GM18909 (cell line): Measurements from ENCODE around the gene RPS6KA3.
"Not testable (repeated sequence)": the region's sequence is repeated elsewhere in the genome, so short reads cannot be mapped to it uniquely, and the experiment has no call there.

Experiments
- ATAC-seq: cut with Tn5 transposase; IDR thresholded peaks from one replicate; pipeline ENCODE4 v1.9.1; 2021; ENCODE audit warnings: mild to moderate bottlenecking; ENCODE audit not compliant: unreplicated experiment, poor library complexity

Gene RPS6KA3

GRCh38 chrX:20225488-20225833, 41.2 kb downstream of the RPS6KA3 start:
- no peak for ATAC-seq

GRCh38 chrX:20224814-20225487, 41.8 kb downstream of the RPS6KA3 start:
- ATAC-seq, result peak; percentile 90

- ATAC-seq, result no peak
Observed at GRCh38 chrX:20221902-20222301, 44.8 kb downstream of the RPS6KA3 start.

DNA sequence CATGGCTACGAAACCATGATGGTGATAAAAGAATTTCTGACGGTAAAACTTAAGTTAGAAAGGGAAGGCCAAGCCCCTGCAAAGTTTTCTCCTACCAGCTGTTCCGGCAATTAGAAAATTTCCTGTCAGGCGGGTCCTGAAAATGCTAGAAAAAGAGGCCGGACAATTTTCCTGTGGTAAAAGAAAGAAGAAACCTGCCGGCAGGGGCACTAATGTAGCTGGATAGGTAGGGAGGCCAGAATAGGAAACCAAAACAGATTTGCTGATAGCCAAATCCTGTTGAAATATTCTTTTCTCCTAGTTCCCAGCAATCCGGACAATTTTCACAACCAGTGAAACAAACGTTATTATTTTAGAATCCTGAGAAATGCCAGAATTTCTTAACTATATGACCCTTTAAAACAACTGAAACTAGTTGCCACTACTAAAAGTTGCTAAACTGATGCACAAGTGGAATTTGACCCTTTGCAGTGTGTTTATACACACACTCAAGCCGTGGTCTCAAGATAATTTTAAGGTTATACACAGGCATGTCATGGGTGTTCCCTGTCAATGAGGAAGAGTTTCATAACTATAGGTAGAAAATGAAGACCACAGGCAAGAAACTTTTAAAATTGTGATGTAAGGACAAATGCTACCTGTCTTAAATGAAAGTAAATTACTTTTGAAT, 47.7 kb downstream of the RPS6KA3 start:
- ATAC-seq, result no peak

GRCh38 chrX:20217906-20218305, 48.8 kb downstream of the RPS6KA3 start:
- ATAC-seq, result no peak

DNA sequence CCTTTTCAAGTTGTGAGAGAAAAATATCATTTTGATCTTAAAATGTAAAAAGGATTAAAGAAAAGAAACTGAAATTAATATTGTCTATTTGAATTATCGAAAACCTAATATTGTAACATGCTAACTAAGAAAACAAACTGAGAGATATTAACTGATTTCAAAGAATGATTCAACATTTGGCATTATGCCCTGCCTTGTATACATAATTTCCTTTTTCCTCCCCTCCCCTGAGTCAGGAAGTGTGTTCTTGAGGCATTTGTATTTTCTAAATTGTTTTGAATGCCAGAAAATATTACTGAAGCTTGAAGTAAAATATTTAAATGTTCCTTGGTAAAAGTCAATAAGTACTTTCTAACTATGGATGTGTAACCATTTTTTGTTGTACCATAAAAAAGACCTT, 49.4 kb downstream of the RPS6KA3 start:
- ATAC-seq, result no peak

DNA sequence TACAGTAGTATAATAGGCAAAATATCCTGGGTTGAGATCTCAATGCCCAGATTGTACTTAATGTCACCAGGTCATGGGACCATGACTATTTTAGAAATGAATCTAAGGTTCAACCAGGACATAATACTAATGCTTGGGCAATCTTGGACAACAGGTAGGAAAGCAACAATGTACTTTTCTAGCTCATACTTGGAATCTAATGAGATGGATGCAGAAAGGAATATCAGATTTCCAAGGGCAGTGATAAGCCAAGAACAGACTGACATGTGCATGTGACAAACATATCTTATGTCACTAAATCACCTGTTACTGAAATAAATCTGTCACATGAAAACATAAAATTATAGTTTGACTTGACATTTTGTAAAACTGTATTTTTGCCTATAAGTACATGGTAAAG, 51.1 kb downstream of the RPS6KA3 start:
- no peak for ATAC-seq

GRCh38 chrX:20212486-20213089, 54.1 kb downstream of the RPS6KA3 start:
- ATAC-seq, result peak; percentile 95

DNA sequence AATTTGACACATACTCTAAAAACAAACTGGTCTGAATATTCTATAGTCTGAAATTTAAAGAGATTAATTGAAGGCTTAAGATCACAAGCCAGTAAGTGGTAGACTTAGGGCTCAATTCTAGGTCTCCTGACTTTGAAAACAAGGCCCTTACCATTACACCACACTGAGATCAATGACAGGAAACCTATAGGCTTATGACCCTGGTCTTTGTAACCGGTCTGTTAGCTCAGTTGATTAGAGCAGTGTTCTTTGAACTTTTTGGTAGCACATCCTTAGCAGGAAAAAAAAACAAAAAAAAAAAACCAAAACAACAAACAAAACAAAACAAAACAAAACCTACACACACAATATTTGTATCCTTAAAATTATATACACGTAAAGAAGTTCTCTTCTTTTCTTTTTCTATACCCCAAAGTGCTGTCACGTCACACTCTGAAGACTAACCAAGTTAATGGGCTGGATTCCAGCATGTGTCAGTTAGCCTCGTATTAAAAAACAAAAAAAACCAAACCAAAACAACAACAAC, 55.4 kb downstream of the RPS6KA3 start:
- ATAC-seq, result no peak

GRCh38 chrX:20205927-20206708, 60.6 kb downstream of the RPS6KA3 start:
- peak; percentile 92 for ATAC-seq

DNA sequence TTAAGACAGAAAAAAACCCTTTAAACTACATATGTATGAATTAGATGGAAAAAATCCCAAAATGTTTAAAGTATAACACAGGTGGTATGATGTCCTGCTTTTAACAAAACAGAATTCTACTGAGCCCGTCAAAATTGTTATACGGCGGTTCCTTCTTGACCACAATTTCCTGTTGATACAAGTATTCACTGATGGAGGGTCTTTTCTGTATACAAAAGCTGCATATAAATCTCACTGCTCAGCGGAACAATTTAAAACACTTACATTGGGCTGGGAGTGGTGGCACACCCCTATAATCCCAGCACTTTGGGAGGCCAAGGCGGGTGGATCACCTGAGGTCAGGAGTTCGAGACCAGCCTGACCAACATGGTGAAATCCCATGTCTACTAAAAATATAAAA, 62.4 kb downstream of the RPS6KA3 start:
- no peak for ATAC-seq

GRCh38 chrX:20197641-20198210, 69.0 kb downstream of the RPS6KA3 start:
- no peak for ATAC-seq

GRCh38 chrX:20189171-20189570, 77.5 kb downstream of the RPS6KA3 start:
- ATAC-seq, result no peak

GRCh38 chrX:20181598-20182329, 84.9 kb downstream of the RPS6KA3 start:
- no peak for ATAC-seq

DNA sequence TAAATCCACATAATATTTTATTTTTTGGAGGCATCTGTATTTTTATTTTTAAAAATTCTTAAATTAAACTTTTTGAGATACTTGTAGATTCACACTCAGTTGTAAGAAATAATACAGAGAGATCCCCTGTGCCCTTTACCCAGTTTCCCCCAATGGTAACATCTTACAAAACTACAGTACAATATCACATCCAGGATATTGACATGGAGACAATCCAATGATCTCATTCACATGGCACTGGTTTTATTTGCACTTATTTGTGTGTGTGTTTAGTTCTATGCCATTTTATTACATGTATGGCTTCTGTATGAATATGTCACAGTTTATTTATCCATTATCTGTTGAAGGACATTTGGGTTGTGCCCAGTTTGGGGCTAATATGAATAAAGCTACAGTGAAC, 89.6 kb downstream of the RPS6KA3 start:
- no peak for ATAC-seq

GRCh38 chrX:20173856-20174255, 92.9 kb downstream of the RPS6KA3 start:
- no peak for ATAC-seq

DNA sequence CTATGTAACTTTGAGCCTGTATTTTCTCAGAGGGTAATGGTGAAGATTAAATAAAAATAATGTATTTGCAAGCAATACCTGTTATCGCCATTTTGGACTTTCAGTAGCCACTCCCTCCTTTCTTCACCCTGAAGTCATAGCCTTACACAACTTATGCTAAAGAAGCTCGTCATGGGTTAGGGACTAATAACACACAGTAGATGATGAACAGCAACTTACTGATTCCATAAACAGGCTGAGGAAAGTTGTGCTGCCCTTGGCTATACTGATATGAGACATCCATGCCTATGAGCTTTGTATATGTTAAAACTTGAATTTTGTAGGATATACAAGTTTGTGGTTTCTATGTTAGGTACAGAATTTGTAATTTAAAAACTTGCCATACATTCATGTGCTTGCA, 93.4 kb downstream of the RPS6KA3 start:
- ATAC-seq, result no peak

DNA sequence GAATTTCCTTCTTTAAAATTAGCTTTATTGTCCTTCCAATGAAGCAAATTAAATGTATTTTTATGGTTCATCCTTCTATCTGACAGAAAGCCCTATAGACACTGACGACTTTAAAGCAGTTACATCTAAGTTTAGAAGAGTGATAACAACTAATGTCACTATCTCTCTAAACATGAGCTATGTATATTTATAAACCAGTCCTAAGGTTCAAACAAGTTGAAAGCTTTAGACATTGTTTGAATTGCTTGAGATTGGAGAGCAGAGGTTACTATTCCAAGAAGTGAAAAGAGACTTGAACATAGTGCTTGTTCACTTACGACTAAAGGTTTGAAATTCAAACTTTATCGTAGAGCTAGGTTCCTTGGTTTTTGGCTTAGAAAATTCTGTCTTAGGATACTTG, 94.8 kb downstream of the RPS6KA3 start:
- no peak for ATAC-seq

GRCh38 chrX:20162516-20162915, 104.2 kb downstream of the RPS6KA3 start:
- not testable (repeated sequence) for ATAC-seq
